H9 (cell line): ENCODE measurements around the gene TTC28. TPM values are rescaled to one million over a fixed set of nuclear protein-coding genes. Genes with fewer than 3 reads are reported as not detected.

Experiments
- DNase-seq: peaks from one replicate; pipeline ENCODE4 v3.0.0-alpha.2; 2017
- H2AFZ ChIP-seq: one replicate; pipeline ENCODE4 v1.6.1; 2013; ENCODE audit warnings: mild to moderate bottlenecking, low read length, control low read depth, moderate library complexity
- H2AK5ac ChIP-seq: 2 replicates; pipeline ENCODE4 v1.6.1; 2013; ENCODE audit warnings: low read length, control low read depth, mixed read lengths; ENCODE audit not compliant: insufficient read length
- H2BK120ac ChIP-seq: one replicate; pipeline ENCODE4 v1.6.1; 2013; ENCODE audit warnings: low read depth, mild to moderate bottlenecking, low read length, control low read depth, inconsistent platforms; ENCODE audit not compliant: poor library complexity, severe bottlenecking
- H2BK12ac ChIP-seq: 2 replicates; pipeline ENCODE4 v1.6.1; 2013; ENCODE audit warnings: low read length, control low read depth, mixed read lengths, low read depth; ENCODE audit not compliant: insufficient read length
- H2BK15ac ChIP-seq: 2 replicates; pipeline ENCODE4 v1.6.1; 2013; ENCODE audit warnings: low read depth, low read length, control low read depth
- H2BK20ac ChIP-seq: one replicate; pipeline ENCODE4 v1.6.1; 2013; ENCODE audit warnings: low read depth, mild to moderate bottlenecking, low read length, control low read depth, inconsistent platforms; ENCODE audit not compliant: poor library complexity, severe bottlenecking
- H2BK5ac ChIP-seq: 2 replicates; pipeline ENCODE4 v1.6.1; 2013; ENCODE audit warnings: low read length, control low read depth, mixed read lengths; ENCODE audit not compliant: insufficient read length
- H3K14ac ChIP-seq: 2 replicates; pipeline ENCODE4 v1.6.1; 2013; ENCODE audit warnings: low read length, control low read depth; ENCODE audit not compliant: insufficient read depth
- H3K18ac ChIP-seq: 2 replicates; pipeline ENCODE4 v1.6.1; 2013; ENCODE audit warnings: low read depth, mild to moderate bottlenecking, mixed read lengths, low read length, control low read depth; ENCODE audit not compliant: insufficient read length
- H3K23ac ChIP-seq: 2 replicates; pipeline ENCODE4 v1.6.1; 2013; ENCODE audit warnings: low read length, control low read depth, mixed read lengths, low read depth; ENCODE audit not compliant: insufficient read length
- H3K23me2 ChIP-seq: 2 replicates; pipeline ENCODE4 v1.6.1; 2013; ENCODE audit warnings: low read depth, mild to moderate bottlenecking, mixed read lengths, low read length, control low read depth; ENCODE audit not compliant: insufficient read length, poor library complexity, severe bottlenecking
- H3K27ac ChIP-seq: 2 replicates; pipeline ENCODE4 v1.5.1; 2013; ENCODE audit warnings: low read length, control low read depth, mixed read lengths, low read depth; ENCODE audit not compliant: insufficient read length
- H3K27me3 ChIP-seq: 2 replicates; pipeline ENCODE4 v1.6.1; 2013; ENCODE audit warnings: low read length, control low read depth, inconsistent platforms; ENCODE audit not compliant: insufficient read depth
- H3K4ac ChIP-seq: 2 replicates; pipeline ENCODE4 v1.6.1; 2013; ENCODE audit warnings: low read depth, mild to moderate bottlenecking, control low read depth, inconsistent platforms, low read length, moderate library complexity
- H3K4me1 ChIP-seq: 2 replicates; pipeline ENCODE4 v1.6.1; 2013; ENCODE audit warnings: low read length, control low read depth, inconsistent platforms; ENCODE audit not compliant: insufficient read depth
- H3K4me2 ChIP-seq: 2 replicates; pipeline ENCODE4 v1.6.1; 2013; ENCODE audit warnings: low read length, control low read depth, mixed read lengths; ENCODE audit not compliant: insufficient read length, insufficient read depth
- H3K56ac ChIP-seq: 2 replicates; pipeline ENCODE4 v1.6.1; 2013; ENCODE audit warnings: low read depth, mild to moderate bottlenecking, mixed read lengths, low read length, control low read depth; ENCODE audit not compliant: insufficient read length
- H3K79me1 ChIP-seq: 2 replicates; pipeline ENCODE4 v1.6.1; 2013; ENCODE audit warnings: low read depth, mild to moderate bottlenecking, moderate library complexity, low read length, control low read depth, inconsistent platforms; ENCODE audit not compliant: insufficient read depth, poor library complexity, severe bottlenecking
- H3K79me2 ChIP-seq: 2 replicates; pipeline ENCODE4 v1.6.1; 2013; ENCODE audit warnings: low read length, control low read depth, inconsistent platforms; ENCODE audit not compliant: insufficient read depth
- H3K9ac ChIP-seq: 2 replicates; pipeline ENCODE4 v1.6.1; 2013; ENCODE audit warnings: low read length, control low read depth, mixed read lengths; ENCODE audit not compliant: insufficient read length; ENCODE audit errors: extremely low read depth
- H3K9me3 ChIP-seq: one replicate; pipeline ENCODE4 v1.6.1; 2013; ENCODE audit warnings: low read depth, low read length, inconsistent platforms; ENCODE audit not compliant: control insufficient read depth
- H3T11ph ChIP-seq: one replicate; pipeline ENCODE4 v1.6.1; 2013; ENCODE audit warnings: mild to moderate bottlenecking, low read length, control low read depth, inconsistent platforms
- H4K20me1 ChIP-seq: one replicate; pipeline ENCODE4 v1.6.1; 2013; ENCODE audit not compliant: control insufficient read depth, insufficient read length, insufficient read depth
- H4K5ac ChIP-seq: 2 replicates; pipeline ENCODE4 v1.6.1; 2013; ENCODE audit warnings: low read depth, mild to moderate bottlenecking, mixed read lengths, low read length, control low read depth; ENCODE audit not compliant: insufficient read length
- H4K8ac ChIP-seq: replicated peaks from 2 replicates; pipeline ENCODE4 v1.6.1; 2013; ENCODE audit warnings: low read length, control low read depth, mixed read lengths, low read depth; ENCODE audit not compliant: insufficient read length
- H4K91ac ChIP-seq: 2 replicates; pipeline ENCODE4 v1.6.1; 2013; ENCODE audit warnings: low read depth, mild to moderate bottlenecking, moderate library complexity, mixed read lengths, low read length, control low read depth; ENCODE audit not compliant: insufficient read length
- H3K27ac Mint-ChIP-seq, 3 experiments: 2 replicates in 2 of 3; 3 replicates in 1 of 3; pipeline ENCODE4 v1.8.0; 2020 to 2021; ENCODE audit warnings: mixed read lengths in 3 of 3, mild to moderate bottlenecking in 1 of 3, moderate library complexity in 1 of 3
- H3K27me3 Mint-ChIP-seq: 2 replicates; pipeline ENCODE4 v1.8.0; 2021; ENCODE audit warnings: low read depth, mild to moderate bottlenecking, moderate library complexity, mixed read lengths
- H3K36me3 Mint-ChIP-seq, 3 experiments: 2 replicates in 2 of 3; 3 replicates in 1 of 3; pipeline ENCODE4 v1.8.0; 2020 to 2021; ENCODE audit warnings: low read depth in 3 of 3, mixed read lengths in 3 of 3; ENCODE audit not compliant: insufficient read depth in 1 of 3
- H3K4me1 Mint-ChIP-seq, 2 experiments: 2 replicates each; pipeline ENCODE4 v1.8.0; 2020; ENCODE audit warnings: mixed read lengths in 2 of 2
- H3K4me3 Mint-ChIP-seq, 2 experiments: 2 replicates in 1 of 2; 3 replicates in 1 of 2; pipeline ENCODE4 v1.8.0; 2020 to 2021; ENCODE audit warnings: mild to moderate bottlenecking in 2 of 2, mixed read lengths in 2 of 2, moderate library complexity in 1 of 2
- H3K9me3 Mint-ChIP-seq, 2 experiments: 2 replicates in 1 of 2; 3 replicates in 1 of 2; pipeline ENCODE4 v1.8.0; 2020; ENCODE audit warnings: mild to moderate bottlenecking in 2 of 2, mixed read lengths in 2 of 2, moderate library complexity in 1 of 2
- CTCF ChIP-seq: fragments of 200-600 bp; sonication (generic); conservative IDR thresholded peaks from 3 replicates; pipeline ENCODE4 v1.8.0; 2021; ENCODE audit warnings: antibody characterized with exemption, mild to moderate bottlenecking
- WGBS: extraction: QIAGEN DNeasy Blood & Tissue Kit; methylation state at CpG from one replicate; pipeline ENCODE4 v1.1.7; 2013; ENCODE audit warnings: missing lambda C conversion rate, low lambda C conversion rate, mixed read lengths; ENCODE audit not compliant: insufficient read length; ENCODE audit errors: extremely low coverage; 5-methylcytosine and 5-hydroxymethylcytosine counted together
- total RNA-seq: library from RNA; stranded (reverse); gene quantifications from 2 replicates; pipeline ENCODE4 v1.2.1, GENCODE V29; 2021

The TTC28 gene
- total RNA-seq, 1 experiment from 2014 or later, result 13.6 TPM

GRCh38 chr22:28351476-28351875 lies 328.2 kb downstream of the TTC28 start:
- Mint-ChIP-seq H3K4me3 (no peak overlapping the region), H3K36me3 (no peaks in the 10 kb centered on the region), H3K9me3 (no peaks in the 10 kb centered on the region), H3K4me1 (no peaks in the 10 kb centered on the region; a peak in 1 of 4 replicates), H3K27me3 (no peaks in the 10 kb centered on the region), H3K27ac (no peak overlapping the region)
- no peak overlapping the region for H3K18ac ChIP-seq
- H2AK5ac ChIP-seq, result no peak overlapping the region
- no peak overlapping the region for H4K91ac ChIP-seq
- no peaks in the 10 kb centered on the region for H4K20me1 ChIP-seq
- no peak overlapping the region for H2AFZ ChIP-seq
- H3K4me2 ChIP-seq, result no peak overlapping the region
- H3K9ac ChIP-seq, result no peak overlapping the region
- H3K23ac ChIP-seq, result no peak overlapping the region
- no peak overlapping the region for H3K14ac ChIP-seq
- no CpG with 5 or more reads among the region's 2 CpGs for WGBS
- no peak overlapping the region for H4K5ac ChIP-seq
- no peaks in the 10 kb centered on the region for H3K79me2 ChIP-seq
- H3K56ac ChIP-seq, result no peak overlapping the region
- H3K27ac ChIP-seq, result no peak overlapping the region
- H2BK5ac ChIP-seq, result no peak overlapping the region
- H2BK15ac ChIP-seq, result no peak overlapping the region
- no peak overlapping the region for H3K4ac ChIP-seq
- no peak overlapping the region for H2BK20ac ChIP-seq
- H3K27me3 ChIP-seq, result no peaks in the 10 kb centered on the region
- H2BK120ac ChIP-seq, result no peak overlapping the region
- no peaks in the 10 kb centered on the region for H3K4me1 ChIP-seq
- no peak overlapping the region for H2BK12ac ChIP-seq
- H3K9me3 ChIP-seq, result no peaks in the 10 kb centered on the region
- H3K23me2 ChIP-seq, result no peaks in the 10 kb centered on the region
- H3T11ph ChIP-seq, result no peak overlapping the region
- no peak overlapping the region for H4K8ac ChIP-seq
- no peak for DNase-seq
- no peaks in the 10 kb centered on the region for H3K79me1 ChIP-seq
- no peak for TF ChIP-seq CTCF
